SK-N-SH treated with all-trans-retinoic acid at 6 μM for 48 hours (cell line): ENCODE results near the gene PEPD.

ENCODE experiments used
- ATAC-seq: fragments of 200-7000 bp; cut with Tn5 transposase; 3 replicates; pipeline ENCODE4 v1.9.1; 2020; ENCODE audit warnings: mild to moderate bottlenecking, moderate library complexity
- ARNTL ChIP-seq: fragments of 450-650 bp; formaldehyde crosslinking; IDR thresholded peaks from 2 replicates; pipeline ENCODE4 v1.5.0; 2020; ENCODE audit warnings: low read depth, mild to moderate bottlenecking, moderate library complexity, borderline replicate concordance
- CREB5 ChIP-seq: fragments of 250-450 bp; sonication (Bioruptor Pico); IDR thresholded peaks from 2 replicates; pipeline ENCODE4 v1.5.1; 2020; ENCODE audit warnings: low read depth, mild to moderate bottlenecking, moderate library complexity
- CSDC2 ChIP-seq: fragments of 250-450 bp; sonication (Bioruptor Pico); IDR thresholded peaks from 2 replicates; pipeline ENCODE4 v1.5.0; 2020; ENCODE audit warnings: mild to moderate bottlenecking, moderate library complexity
- CSRNP3 ChIP-seq: fragments of 250-450 bp; sonication (Bioruptor Pico); IDR thresholded peaks from 2 replicates; pipeline ENCODE4 v1.5.1; 2021; ENCODE audit warnings: mild to moderate bottlenecking, moderate library complexity
- ESRRG ChIP-seq: fragments of 250-450 bp; sonication (Bioruptor Pico); IDR thresholded peaks from 2 replicates; pipeline ENCODE4 v1.6.1; 2021; ENCODE audit warnings: mild to moderate bottlenecking
- GLIS3 ChIP-seq: fragments of 250-450 bp; sonication (Bioruptor Pico); IDR thresholded peaks from 2 replicates; pipeline ENCODE4 v1.5.0; 2020; ENCODE audit warnings: mild to moderate bottlenecking, moderate library complexity
- ISL1 ChIP-seq: fragments of 250-450 bp; sonication (Bioruptor Pico); IDR thresholded peaks from 2 replicates; pipeline ENCODE4 v2.1.2; 2022; ENCODE audit warnings: mild to moderate bottlenecking, moderate library complexity
- OSR1 ChIP-seq: fragments of 250-450 bp; sonication (Bioruptor Pico); IDR thresholded peaks from 2 replicates; pipeline ENCODE4 v1.8.0; 2022; ENCODE audit warnings: moderate library complexity, mild to moderate bottlenecking, inconsistent platforms
- PATZ1 ChIP-seq: fragments of 250-450 bp; sonication (Bioruptor Pico); IDR thresholded peaks from 2 replicates; pipeline ENCODE4 v1.8.0; 2020; ENCODE audit warnings: mild to moderate bottlenecking, moderate library complexity, borderline replicate concordance
- POU6F1 ChIP-seq: fragments of 250-450 bp; sonication (Bioruptor Pico); IDR thresholded peaks from 2 replicates; pipeline ENCODE4 v1.8.0; 2021; ENCODE audit warnings: low read depth, mild to moderate bottlenecking, moderate library complexity, borderline replicate concordance
- PPARA ChIP-seq: fragments of 250-450 bp; sonication (Bioruptor Pico); IDR thresholded peaks from 2 replicates; pipeline ENCODE4 v1.5.0; 2020; ENCODE audit warnings: mild to moderate bottlenecking, borderline replicate concordance
- RARB ChIP-seq: fragments of 250-450 bp; sonication (Bioruptor Pico); IDR thresholded peaks from 2 replicates; pipeline ENCODE4 v1.8.0; 2021; ENCODE audit warnings: mild to moderate bottlenecking, moderate library complexity
- TCF4 ChIP-seq: fragments of 250-450 bp; sonication (Bioruptor Pico); IDR thresholded peaks from 2 replicates; pipeline ENCODE4 v1.8.0; 2021; ENCODE audit warnings: mild to moderate bottlenecking, moderate library complexity, borderline replicate concordance
- TOX ChIP-seq: fragments of 250-450 bp; sonication (Bioruptor Pico); IDR thresholded peaks from 2 replicates; pipeline ENCODE4 v1.8.0; 2021; ENCODE audit warnings: mild to moderate bottlenecking, moderate library complexity, borderline replicate concordance
- TSHZ2 ChIP-seq: fragments of 250-450 bp; sonication (Bioruptor Pico); IDR thresholded peaks from 2 replicates; pipeline ENCODE4 v1.5.0; 2020; ENCODE audit warnings: mild to moderate bottlenecking, moderate library complexity
- ZC3H10 ChIP-seq: fragments of 250-450 bp; sonication (Bioruptor Pico); IDR thresholded peaks from 2 replicates; pipeline ENCODE4 v1.5.1; 2021; ENCODE audit warnings: mild to moderate bottlenecking, moderate library complexity
- ZFP3 ChIP-seq: fragments of 250-450 bp; sonication (Bioruptor Pico); IDR thresholded peaks from 2 replicates; pipeline ENCODE4 v1.5.0; 2020; ENCODE audit warnings: mild to moderate bottlenecking, moderate library complexity
- ZFP30 ChIP-seq: fragments of 450-650 bp; formaldehyde crosslinking; IDR thresholded peaks from 2 replicates; pipeline ENCODE4 v1.5.0; 2022; ENCODE audit warnings: mild to moderate bottlenecking, moderate library complexity
- ZNF8 ChIP-seq: fragments of 450-650 bp; formaldehyde crosslinking; IDR thresholded peaks from 2 replicates; pipeline ENCODE4 v1.5.0; 2020; ENCODE audit warnings: mild to moderate bottlenecking, moderate library complexity

Gene PEPD

GRCh38 chr19:33552191-33552927, 30.8 kb upstream of the PEPD start:
- ATAC-seq, result no peak
- TF ChIP-seq TCF4 (CRISPR knock-in tag) (no peak), PATZ1 (no peak), RARB (CRISPR knock-in tag) (no peak), ZNF8 (CRISPR knock-in tag) (no peak), ZC3H10 (CRISPR knock-in tag) (no peak), CSDC2 (CRISPR knock-in tag) (no peak), PPARA (CRISPR knock-in tag) (no peak), ESRRG (CRISPR knock-in tag) (no peak), TSHZ2 (CRISPR knock-in tag) (no peak), TOX (CRISPR knock-in tag) (no peak)

- no peak for TF ChIP-seq ZNF8 (CRISPR knock-in tag)
- TF ChIP-seq CSDC2 (CRISPR knock-in tag), result no peak
- no peak for TF ChIP-seq ESRRG (CRISPR knock-in tag)
- no peak for TF ChIP-seq ARNTL (CRISPR knock-in tag)
- TF ChIP-seq ZC3H10 (CRISPR knock-in tag), result no peak
- no peak for TF ChIP-seq CREB5 (CRISPR knock-in tag)
- no peak for ATAC-seq
Measured at GRCh38 chr19:33551676-33552075, 30.1 kb upstream of the PEPD start.

- no peak for ATAC-seq
- TF ChIP-seq ZFP30 (CRISPR knock-in tag) (no peak), GLIS3 (CRISPR knock-in tag) (no peak), PATZ1 (no peak), CREB5 (CRISPR knock-in tag) (no peak), ZC3H10 (CRISPR knock-in tag) (no peak), CSDC2 (CRISPR knock-in tag) (no peak), CSRNP3 (CRISPR knock-in tag) (no peak), ZFP3 (CRISPR knock-in tag) (no peak), POU6F1 (CRISPR knock-in tag) (no peak), ESRRG (CRISPR knock-in tag) (no peak), TOX (CRISPR knock-in tag) (no peak), OSR1 (CRISPR knock-in tag) (no peak), TCF4 (CRISPR knock-in tag) (no peak), ISL1 (CRISPR knock-in tag) (no peak)
Measured at GRCh38 chr19:33550768-33551167, 29.2 kb upstream of the PEPD start.
